Fibroblast of skin of back (primary cell): ENCODE results near the gene ATF6.
"Not testable (repeated sequence)": the region's sequence is repeated elsewhere in the genome, so short reads cannot be mapped to it uniquely, and the experiment has no call there.

Experiments used
- DNase-seq: peaks from one replicate; pipeline ENCODE4 v3.0.0-alpha.2; 2013

Gene ATF6

GRCh38 chr1:161735837-161736236, 30.3 kb upstream of the ATF6 start:
- no peak for DNase-seq

- DNase-seq, result peak; percentile 64
Observed at GRCh38 chr1:161736335-161736969, 29.7 kb upstream of the ATF6 start.

GRCh38 chr1:161737625-161738024, 28.5 kb upstream of the ATF6 start:
- DNase-seq, result no peak

GRCh38 chr1:161738627-161739287, 27.4 kb upstream of the ATF6 start:
- peak; percentile 81 for DNase-seq

GRCh38 chr1:161739865-161740566, 26.1 kb upstream of the ATF6 start:
- DNase-seq, result no peak

- DNase-seq, result no peak
Observed at GRCh38 chr1:161740921-161741320, 25.2 kb upstream of the ATF6 start.

GRCh38 chr1:161743231-161743630, 22.9 kb upstream of the ATF6 start:
- no peak for DNase-seq

- no peak for DNase-seq
Observed at GRCh38 chr1:161747801-161748200, 18.3 kb upstream of the ATF6 start.

- DNase-seq, result peak; percentile 97
Observed at GRCh38 chr1:161749509-161750407, 16.4 kb upstream of the ATF6 start, which contains the start of gene DUSP12. Gene DUSP12, plus strand, starts transcription at chr1:161749786. Its CDS starts 16 bp downstream, at chr1:161749802.

GRCh38 chr1:161763522-161764098, 2.5 kb upstream of the ATF6 start:
- peak; percentile 18 for DNase-seq

GRCh38 chr1:161768461-161768860, 2.3 kb downstream of the ATF6 start:
- no peak for DNase-seq

- DNase-seq, result no peak
Observed at GRCh38 chr1:161768986-161769672, 3.0 kb downstream of the ATF6 start.

- not testable (repeated sequence) for DNase-seq
Observed at GRCh38 chr1:161769673-161770045, 3.5 kb downstream of the ATF6 start.

GRCh38 chr1:161770250-161770649, 4.1 kb downstream of the ATF6 start:
- no peak for DNase-seq

GRCh38 chr1:161771161-161771560, 5.0 kb downstream of the ATF6 start:
- no peak for DNase-seq

- DNase-seq, result no peak
Observed at GRCh38 chr1:161771973-161772372, 5.9 kb downstream of the ATF6 start.

GRCh38 chr1:161772397-161772796, 6.3 kb downstream of the ATF6 start:
- no peak for DNase-seq

GRCh38 chr1:161773791-161774190, 7.7 kb downstream of the ATF6 start:
- DNase-seq, result no peak

- no peak for DNase-seq
Observed at GRCh38 chr1:161777261-161777660, 11.1 kb downstream of the ATF6 start.

GRCh38 chr1:161778522-161778921, 12.4 kb downstream of the ATF6 start:
- DNase-seq, result no peak

- DNase-seq, result no peak
Observed at GRCh38 chr1:161779393-161779792, 13.3 kb downstream of the ATF6 start.

GRCh38 chr1:161781995-161782394, 15.9 kb downstream of the ATF6 start:
- DNase-seq, result peak; percentile 71
